WTC11 (cell line): ENCODE data around the gene KNTC1. TPM values are rescaled to one million over a fixed set of nuclear protein-coding genes. Genes with fewer than 3 reads are reported as not detected.
A peak's percentile ranks its signal among the peaks of the same experiment; 100 is the strongest.

Experiments
- ATAC-seq: fragments of 200-7000 bp; cut with Tn5 transposase; 2 replicates; pipeline ENCODE4 v1.10.0; 2021; ENCODE audit warnings: mild to moderate bottlenecking, moderate library complexity
- CTCF ChIA-PET: fragments of 300-600 bp; sonication (Branson Sonifier 250); formaldehyde crosslinking; loops from one replicate; lab custom pipeline; 2021; ENCODE audit warnings: antibody characterized with exemption; lab: Charles Lee
- POLR2A ChIA-PET: fragments of 350-600 bp; sonication (Branson Sonifier 250); formaldehyde crosslinking; loops from one replicate; lab custom pipeline; 2021; ENCODE audit warnings: antibody characterized with exemption; lab: Charles Lee
- DNase-seq: peaks from one replicate; pipeline ENCODE4 v3.0.0; 2021; ENCODE audit warnings: low spot score
- H3K27ac Mint-ChIP-seq: 2 replicates; pipeline ENCODE4 v1.8.0; 2021; ENCODE audit warnings: mixed read lengths
- H3K27me3 Mint-ChIP-seq: 2 replicates; pipeline ENCODE4 v1.8.0; 2021; ENCODE audit warnings: low read depth, mild to moderate bottlenecking, moderate library complexity, mixed read lengths
- H3K36me3 Mint-ChIP-seq: 2 replicates; pipeline ENCODE4 v1.8.0; 2021; ENCODE audit warnings: mixed read lengths
- H3K4me1 Mint-ChIP-seq: 2 replicates; pipeline ENCODE4 v1.8.0; 2022; ENCODE audit warnings: mixed read lengths
- H3K4me3 Mint-ChIP-seq: 2 replicates; pipeline ENCODE4 v1.8.0; 2021; ENCODE audit warnings: mild to moderate bottlenecking, moderate library complexity, mixed read lengths
- H3K9me3 Mint-ChIP-seq: 2 replicates; pipeline ENCODE4 v1.8.0; 2021; ENCODE audit warnings: mixed read lengths
- ARID4B ChIP-seq: sonication (generic); formaldehyde crosslinking; IDR thresholded peaks from 2 replicates; pipeline ENCODE4 v1.8.0; 2023; ENCODE audit warnings: missing genetic modification reagents, mild to moderate bottlenecking, borderline replicate concordance
- ESRRA ChIP-seq: sonication (generic); formaldehyde crosslinking; IDR thresholded peaks from 2 replicates; pipeline ENCODE4 v1.8.1; 2022; ENCODE audit warnings: mild to moderate bottlenecking, missing genetic modification reagents, borderline replicate concordance
- FOXP1 ChIP-seq: sonication (generic); formaldehyde crosslinking; IDR thresholded peaks from 2 replicates; pipeline ENCODE4 v1.8.0; 2022; ENCODE audit warnings: missing genetic modification reagents, mild to moderate bottlenecking, moderate library complexity, borderline replicate concordance
- FOXP4 ChIP-seq: sonication (generic); formaldehyde crosslinking; IDR thresholded peaks from 2 replicates; pipeline ENCODE4 v1.8.0; 2022; ENCODE audit warnings: mild to moderate bottlenecking, missing genetic modification reagents
- GABPB1 ChIP-seq: sonication (generic); formaldehyde crosslinking; IDR thresholded peaks from 2 replicates; pipeline ENCODE4 v1.8.1; 2023; ENCODE audit warnings: mild to moderate bottlenecking, missing genetic modification reagents
- GRHL2 ChIP-seq: fragments of 250-450 bp; sonication (Bioruptor Pico); IDR thresholded peaks from 2 replicates; pipeline ENCODE4 v1.8.0; 2022; ENCODE audit warnings: mild to moderate bottlenecking, moderate library complexity; ENCODE audit not compliant: insufficient replicate concordance, severe bottlenecking
- GTF2I ChIP-seq: fragments of 250-450 bp; sonication (Bioruptor Pico); conservative IDR thresholded peaks from 2 replicates; pipeline ENCODE4 v1.4.0; 2021; ENCODE audit warnings: mild to moderate bottlenecking
- IRF2 ChIP-seq: sonication (generic); formaldehyde crosslinking; IDR thresholded peaks from 2 replicates; pipeline ENCODE4 v1.8.0; 2022; ENCODE audit warnings: low read depth, missing genetic modification reagents, borderline replicate concordance
- MYBL2 ChIP-seq: sonication (generic); formaldehyde crosslinking; IDR thresholded peaks from 2 replicates; pipeline ENCODE4 v1.8.1; 2023; ENCODE audit warnings: mild to moderate bottlenecking, moderate library complexity, missing genetic modification reagents
- NFATC4 ChIP-seq: fragments of 250-450 bp; sonication (Bioruptor Pico); IDR thresholded peaks from 2 replicates; pipeline ENCODE4 v1.9.0; 2021; ENCODE audit warnings: mild to moderate bottlenecking
- PREB ChIP-seq: sonication (generic); formaldehyde crosslinking; IDR thresholded peaks from 2 replicates; pipeline ENCODE4 v1.8.1; 2022; ENCODE audit warnings: mild to moderate bottlenecking, missing genetic modification reagents, moderate library complexity, borderline replicate concordance
- RELA ChIP-seq: sonication (generic); formaldehyde crosslinking; IDR thresholded peaks from 2 replicates; pipeline ENCODE4 v1.8.1; 2022; ENCODE audit warnings: missing genetic modification reagents, mild to moderate bottlenecking, borderline replicate concordance
- SOX15 ChIP-seq: fragments of 250-450 bp; sonication (Bioruptor Pico); IDR thresholded peaks from 2 replicates; pipeline ENCODE4 v1.9.0; 2021; ENCODE audit warnings: mild to moderate bottlenecking
- SP1 ChIP-seq: sonication (generic); formaldehyde crosslinking; conservative IDR thresholded peaks from 2 replicates; pipeline ENCODE4 v1.8.1; 2022; ENCODE audit warnings: missing genetic modification reagents
- TEAD1 ChIP-seq: sonication (generic); formaldehyde crosslinking; IDR thresholded peaks from 2 replicates; pipeline ENCODE4 v1.8.0; 2022; ENCODE audit warnings: mild to moderate bottlenecking, missing genetic modification reagents
- TEAD4 ChIP-seq: sonication (generic); formaldehyde crosslinking; IDR thresholded peaks from 2 replicates; pipeline ENCODE4 v1.8.0; 2022; ENCODE audit warnings: mild to moderate bottlenecking, missing genetic modification reagents
- USF1 ChIP-seq: sonication (generic); formaldehyde crosslinking; IDR thresholded peaks from 2 replicates; pipeline ENCODE4 v1.8.0; 2022; ENCODE audit warnings: mild to moderate bottlenecking, missing genetic modification reagents
- USF2 ChIP-seq: sonication (generic); formaldehyde crosslinking; IDR thresholded peaks from 2 replicates; pipeline ENCODE4 v1.8.1; 2023; ENCODE audit warnings: mild to moderate bottlenecking, missing genetic modification reagents, moderate library complexity
- ZBTB21 ChIP-seq: sonication (generic); formaldehyde crosslinking; IDR thresholded peaks from 2 replicates; pipeline ENCODE4 v1.8.1; 2023; ENCODE audit warnings: mild to moderate bottlenecking, missing genetic modification reagents, borderline replicate concordance
- ZBTB43 ChIP-seq: sonication (generic); formaldehyde crosslinking; IDR thresholded peaks from 2 replicates; pipeline ENCODE4 v1.8.1; 2023; ENCODE audit warnings: mild to moderate bottlenecking, missing genetic modification reagents
- ZNF317 ChIP-seq: sonication (generic); formaldehyde crosslinking; IDR thresholded peaks from 2 replicates; pipeline ENCODE4 v1.8.1; 2023; ENCODE audit warnings: low read depth, mild to moderate bottlenecking, moderate library complexity, missing genetic modification reagents, borderline replicate concordance
- ZNF423 ChIP-seq: fragments of 250-450 bp; sonication (Bioruptor Pico); IDR thresholded peaks from 2 replicates; pipeline ENCODE4 v2.1.2; 2022; ENCODE audit warnings: mild to moderate bottlenecking, moderate library complexity
- total RNA-seq: library from RNA; stranded (reverse); gene quantifications from 3 replicates; pipeline ENCODE4 v1.2.3, GENCODE V29; 2021

Gene KNTC1
- total RNA-seq, 1 experiment from 2014 or later, result 85.1 TPM

GRCh38 chr12:122499991-122500684 lies 26.9 kb upstream of the KNTC1 start (continued):
- TF ChIP-seq PREB (CRISPR knock-in tag), result 0 out of 2 replicates have a peak, but pooled peaks have one; percentile 67
- peak; percentile 72 for TF ChIP-seq GABPB1 (CRISPR knock-in tag)
- TF ChIP-seq ZNF423 (CRISPR knock-in tag), result no peak
- TF ChIP-seq IRF2, result no peak
- peak; percentile 73; the same call in 1 of the 2 replicates for TF ChIP-seq ZBTB21 (CRISPR knock-in tag)
- no peak for TF ChIP-seq MYBL2 (CRISPR knock-in tag)
- TF ChIP-seq FOXP4 (CRISPR knock-in tag), result 0 out of 2 replicates have a peak, but pooled peaks have one; percentile 30
- 0 out of 2 replicates have a peak, but pooled peaks have one; percentile 12 for TF ChIP-seq FOXP1 (CRISPR knock-in tag)
- TF ChIP-seq ESRRA, result no peak

GRCh38 chr12:122500685-122501488 lies 26.2 kb upstream of the KNTC1 start, which contains the start of gene ZCCHC8:
Gene ZCCHC8, minus strand, starts transcription at chr12:122500932. Its CDS starts 92 bp downstream, at chr12:122500840.
- no peaks in the 10 kb centered on the region for H3K9me3 Mint-ChIP-seq
- H3K4me3 Mint-ChIP-seq, result peak within 1 kb of the TSS; percentile 88
- POLR2A ChIA-PET, result interaction anchor here (0.5 to 2.4 kb wide), 18 partner anchors 10 to 1083 kb away, joined by 3 to 46 read pairs (median 4); partner anchors contain the start of genes CLIP1, DIABLO, KNTC1 and MPHOSPH9
- peak within 1 kb of the TSS; percentile 99 for H3K27ac Mint-ChIP-seq
- H3K36me3 Mint-ChIP-seq, result peaks cover 23% of the 10 kb centered on the region
- DNase-seq (peak; percentile 98), ATAC-seq (peak; percentile 94)
- H3K4me1 Mint-ChIP-seq, result peaks cover 20% of the 10 kb centered on the region
- CTCF ChIA-PET, result interaction anchor here (0.6 to 2.1 kb wide), 4 partner anchors 29 to 268 kb away, joined by 3 to 18 read pairs (median 6); no protein-coding TSS in a partner anchor
- no peaks in the 10 kb centered on the region for H3K27me3 Mint-ChIP-seq
- TF ChIP-seq GRHL2 (no peak), USF2 (peak; percentile 87), GTF2I (CRISPR knock-in tag) (peak; percentile 55; the same call in 1 of the 2 replicates), USF1 (CRISPR knock-in tag) (peak; percentile 77), TEAD4 (peak; percentile 64; the same call in 1 of the 2 replicates), SOX15 (CRISPR knock-in tag) (no peak), RELA (CRISPR knock-in tag) (0 out of 2 replicates have a peak, but pooled peaks have one; percentile 59), TEAD1 (CRISPR knock-in tag) (peak; percentile 62; the same call in 1 of the 2 replicates), ZBTB21 (CRISPR knock-in tag) (peak; percentile 61; the same call in 1 of the 2 replicates), ZNF317 (CRISPR knock-in tag) (0 out of 2 replicates have a peak, but pooled peaks have one; percentile 39), ARID4B (CRISPR knock-in tag) (peak; percentile 88; the same call in 1 of the 2 replicates), ZBTB43 (no peak), GABPB1 (CRISPR knock-in tag) (peak; percentile 83), FOXP1 (CRISPR knock-in tag) (peak; percentile 13; the same call in 1 of the 2 replicates), SP1 (CRISPR knock-in tag) (peak; percentile 89), NFATC4 (no peak)
